B cell (primary cell): ENCODE results near the gene P2RX3.

Experiments used
- EZH2 ChIP-seq: IDR thresholded peaks from 2 replicates; pipeline ENCODE4 v1.6.1; 2012; ENCODE audit warnings: borderline replicate concordance, low read depth, mild to moderate bottlenecking, moderate library complexity, low read length; ENCODE audit not compliant: insufficient read depth, poor library complexity, severe bottlenecking
- TF ChIP-seq, protein P1 (sequence below): fragments of 200-600 bp; IDR thresholded peaks from one replicate; pipeline ENCODE4 v1.8.0; 2022; ENCODE audit warnings: antibody characterized with exemption, mild to moderate bottlenecking

GRCh38 chr11:57316017-57316416, 22.1 kb upstream of the P2RX3 start:
- TF ChIP-seq EZH2 = no peak
- TF ChIP-seq, protein P1, sequence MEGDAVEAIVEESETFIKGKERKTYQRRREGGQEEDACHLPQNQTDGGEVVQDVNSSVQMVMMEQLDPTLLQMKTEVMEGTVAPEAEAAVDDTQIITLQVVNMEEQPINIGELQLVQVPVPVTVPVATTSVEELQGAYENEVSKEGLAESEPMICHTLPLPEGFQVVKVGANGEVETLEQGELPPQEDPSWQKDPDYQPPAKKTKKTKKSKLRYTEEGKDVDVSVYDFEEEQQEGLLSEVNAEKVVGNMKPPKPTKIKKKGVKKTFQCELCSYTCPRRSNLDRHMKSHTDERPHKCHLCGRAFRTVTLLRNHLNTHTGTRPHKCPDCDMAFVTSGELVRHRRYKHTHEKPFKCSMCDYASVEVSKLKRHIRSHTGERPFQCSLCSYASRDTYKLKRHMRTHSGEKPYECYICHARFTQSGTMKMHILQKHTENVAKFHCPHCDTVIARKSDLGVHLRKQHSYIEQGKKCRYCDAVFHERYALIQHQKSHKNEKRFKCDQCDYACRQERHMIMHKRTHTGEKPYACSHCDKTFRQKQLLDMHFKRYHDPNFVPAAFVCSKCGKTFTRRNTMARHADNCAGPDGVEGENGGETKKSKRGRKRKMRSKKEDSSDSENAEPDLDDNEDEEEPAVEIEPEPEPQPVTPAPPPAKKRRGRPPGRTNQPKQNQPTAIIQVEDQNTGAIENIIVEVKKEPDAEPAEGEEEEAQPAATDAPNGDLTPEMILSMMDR = no peak
